Astrocyte (in vitro differentiated cells and primary cell): ENCODE results near the gene SYTL3. TPM values are rescaled to one million over a fixed set of nuclear protein-coding genes. Genes with fewer than 3 reads are reported as not detected.

Experiments
- DNase-seq: peaks from one replicate; pipeline ENCODE4 v3.0.0-alpha.2; 2010; ENCODE audit warnings: low read depth
- FAIRE-seq: peaks from 2 replicates; lab custom pipeline; 2011; peaks lifted over from hg19 to GRCh38; lab: Jason Lieb, UNC
- H2AFZ ChIP-seq: 2 replicates; pipeline ENCODE4 v1.6.0; 2012; ENCODE audit warnings: low read depth, low read length, inconsistent platforms
- H3K27ac ChIP-seq: 2 replicates; pipeline ENCODE4 v1.5.1; 2011; ENCODE audit warnings: low read depth, low read length, inconsistent platforms
- H3K27me3 ChIP-seq: 2 replicates; pipeline ENCODE4 v1.6.0; 2011; ENCODE audit warnings: low read length, inconsistent platforms; ENCODE audit not compliant: insufficient read depth
- H3K36me3 ChIP-seq: 2 replicates; pipeline ENCODE4 v1.5.1; 2011; ENCODE audit warnings: low read length, inconsistent platforms; ENCODE audit not compliant: insufficient read depth
- H3K4me1 ChIP-seq: 2 replicates; pipeline ENCODE4 v1.5.1; 2011; ENCODE audit warnings: low read length, inconsistent platforms; ENCODE audit not compliant: insufficient read depth
- H3K4me2 ChIP-seq: 2 replicates; pipeline ENCODE4 v1.6.0; 2012; ENCODE audit warnings: low read length, inconsistent platforms
- H3K4me3 ChIP-seq: 2 replicates; pipeline ENCODE4 v1.5.1; 2011; ENCODE audit warnings: low read depth, mild to moderate bottlenecking, low read length, inconsistent platforms; ENCODE audit not compliant: insufficient read depth
- H3K79me2 ChIP-seq: 2 replicates; pipeline ENCODE4 v1.6.0; 2012; ENCODE audit warnings: mild to moderate bottlenecking, low read length, inconsistent platforms; ENCODE audit not compliant: insufficient read depth
- H3K9ac ChIP-seq: 2 replicates; pipeline ENCODE4 v1.6.0; 2012; ENCODE audit warnings: mild to moderate bottlenecking, low read length, inconsistent platforms
- H3K9me3 ChIP-seq: 2 replicates; pipeline ENCODE4 v1.5.1; 2012; ENCODE audit warnings: low read depth, mild to moderate bottlenecking, low read length, inconsistent platforms; ENCODE audit not compliant: insufficient read depth
- H4K20me1 ChIP-seq: 2 replicates; pipeline ENCODE4 v1.6.0; 2012; ENCODE audit warnings: low read length, inconsistent platforms; ENCODE audit not compliant: insufficient read depth
- H3K27ac Mint-ChIP-seq: one replicate; pipeline ENCODE4 v1.8.0; 2021; ENCODE audit warnings: mild to moderate bottlenecking, mixed read lengths; ENCODE audit not compliant: unreplicated experiment
- H3K27me3 Mint-ChIP-seq: one replicate; pipeline ENCODE4 v1.8.0; 2021; ENCODE audit warnings: low read depth, mixed read lengths; ENCODE audit not compliant: unreplicated experiment
- H3K36me3 Mint-ChIP-seq: one replicate; pipeline ENCODE4 v1.8.0; 2021; ENCODE audit warnings: low read depth, mixed read lengths; ENCODE audit not compliant: unreplicated experiment
- H3K4me1 Mint-ChIP-seq: one replicate; pipeline ENCODE4 v1.8.0; 2021; ENCODE audit warnings: low read depth, mixed read lengths; ENCODE audit not compliant: unreplicated experiment
- H3K4me3 Mint-ChIP-seq: one replicate; pipeline ENCODE4 v1.8.0; 2021; ENCODE audit warnings: mild to moderate bottlenecking, moderate library complexity, mixed read lengths; ENCODE audit not compliant: unreplicated experiment
- H3K9me3 Mint-ChIP-seq: one replicate; pipeline ENCODE4 v1.8.0; 2021; ENCODE audit warnings: mild to moderate bottlenecking, mixed read lengths; ENCODE audit not compliant: unreplicated experiment
- CTCF ChIP-seq: IDR thresholded peaks from 2 replicates; pipeline ENCODE4 v1.5.1; 2011; ENCODE audit warnings: low read depth, mild to moderate bottlenecking, inconsistent platforms, low read length, moderate library complexity; ENCODE audit not compliant: insufficient read depth
- EZH2 ChIP-seq: IDR thresholded peaks from 2 replicates; pipeline ENCODE4 v1.6.1; 2012; ENCODE audit warnings: mild to moderate bottlenecking, low read length, inconsistent platforms; ENCODE audit not compliant: insufficient read depth
- total RNA-seq: library from RNA; stranded (reverse); gene quantifications from 2 replicates; pipeline ENCODE4 v1.2.1, GENCODE V29; 2021

Gene SYTL3
- total RNA-seq, 1 donor from 2014 or later: 1.2 TPM

- Histone ChIP-seq H3K4me1 (peaks cover 10% of the 10 kb centered on the region), H2AFZ (no peak overlapping the region), H3K27me3 (no peaks in the 10 kb centered on the region), H3K9ac (no peak overlapping the region), H3K27ac (no peak overlapping the region), H4K20me1 (peaks cover 18% of the 10 kb centered on the region), H3K4me2 (no peak overlapping the region), H3K79me2 (peaks cover under 1% of the 10 kb centered on the region), H3K9me3 (no peaks in the 10 kb centered on the region), H3K4me3 (no peak overlapping the region), H3K36me3 (peaks cover 58% of the 10 kb centered on the region)
- H3K27ac Mint-ChIP-seq: no peak overlapping the region
- TF ChIP-seq CTCF (no peak), EZH2 (no peak)
- H3K4me3 Mint-ChIP-seq: no peak overlapping the region
- H3K27me3 Mint-ChIP-seq: no peaks in the 10 kb centered on the region
- no peaks in the 10 kb centered on the region for H3K9me3 Mint-ChIP-seq
- no peak for FAIRE-seq
- no peak for DNase-seq
- H3K4me1 Mint-ChIP-seq: peaks cover 2% of the 10 kb centered on the region
- H3K36me3 Mint-ChIP-seq: peaks cover 44% of the 10 kb centered on the region
Observed at GRCh38 chr6:158768436-158768835, 118.6 kb downstream of the SYTL3 start.

GRCh38 chr6:158769234-158769770, 119.4 kb downstream of the SYTL3 start:
- Histone ChIP-seq H2AFZ (no peak overlapping the region), H3K4me3 (no peak overlapping the region), H3K36me3 (peaks cover 57% of the 10 kb centered on the region), H3K79me2 (peaks cover 2% of the 10 kb centered on the region), H3K4me1 (peaks cover 10% of the 10 kb centered on the region), H3K27me3 (no peaks in the 10 kb centered on the region), H3K4me2 (no peak overlapping the region), H4K20me1 (peaks cover 18% of the 10 kb centered on the region), H3K9me3 (no peaks in the 10 kb centered on the region), H3K9ac (no peak overlapping the region), H3K27ac (no peak overlapping the region)
- TF ChIP-seq CTCF (no peak), EZH2 (no peak)
- Mint-ChIP-seq H3K4me1 (peaks cover 2% of the 10 kb centered on the region), H3K27me3 (no peaks in the 10 kb centered on the region), H3K4me3 (no peak overlapping the region), H3K9me3 (no peaks in the 10 kb centered on the region), H3K36me3 (peaks cover 41% of the 10 kb centered on the region), H3K27ac (no peak overlapping the region)
- FAIRE-seq: no peak
- no peak for DNase-seq

- H3K4me1 ChIP-seq: peaks cover 10% of the 10 kb centered on the region
- no peak for TF ChIP-seq CTCF
- no peak for TF ChIP-seq EZH2
- no peak overlapping the region for H3K27ac ChIP-seq
- DNase-seq: peak; percentile 52
- peaks cover 37% of the 10 kb centered on the region for H3K36me3 Mint-ChIP-seq
- no peak overlapping the region for H3K9ac ChIP-seq
- no peak overlapping the region for H2AFZ ChIP-seq
- H3K27me3 Mint-ChIP-seq: no peaks in the 10 kb centered on the region
- H4K20me1 ChIP-seq: peaks cover 18% of the 10 kb centered on the region
- H3K4me2 ChIP-seq: no peak overlapping the region
- FAIRE-seq: no peak
- no peaks in the 10 kb centered on the region for H3K27me3 ChIP-seq
- no peak overlapping the region for H3K4me3 Mint-ChIP-seq
- H3K9me3 ChIP-seq: no peaks in the 10 kb centered on the region
- H3K4me3 ChIP-seq: no peak overlapping the region
- peaks cover 2% of the 10 kb centered on the region for H3K79me2 ChIP-seq
- H3K9me3 Mint-ChIP-seq: no peaks in the 10 kb centered on the region
- H3K4me1 Mint-ChIP-seq: peaks cover 2% of the 10 kb centered on the region
- peaks cover 52% of the 10 kb centered on the region for H3K36me3 ChIP-seq
- H3K27ac Mint-ChIP-seq: peak overlapping the region; percentile 14
Observed at GRCh38 chr6:158769771-158770432, 120.0 kb downstream of the SYTL3 start.
